GM12864 (cell line): ENCODE results near the gene ZBTB2.

Source experiments
- DNase-seq: peaks from one replicate; pipeline ENCODE4 v3.0.0-alpha.2; 2011; ENCODE audit warnings: low read depth
- H3K4me3 ChIP-seq: 2 replicates; pipeline ENCODE4 v1.5.1; 2011; ENCODE audit warnings: mild to moderate bottlenecking, low read depth, low read length, control low read depth
- CTCF ChIP-seq: IDR thresholded peaks from 2 replicates; pipeline ENCODE4 v1.5.1; 2011; ENCODE audit warnings: low read depth, mild to moderate bottlenecking, moderate library complexity, low read length, control low read depth, inconsistent platforms; ENCODE audit errors: missing control alignments

ZBTB2 gene

GRCh38 chr6:151391471-151392413 lies at the start of gene ZBTB2:
TSS of gene ZBTB2 (minus strand) at chr6:151391559. CDS start at chr6:151373637, 17,922 bp downstream.
- no peak for TF ChIP-seq CTCF
- H3K4me3 ChIP-seq, result peak within 1 kb of the TSS; percentile 94
- no peak for DNase-seq

GRCh38 chr6:151440930-151441329 lies 49.6 kb upstream of the ZBTB2 start:
- DNase-seq, result no peak
- H3K4me3 ChIP-seq, result no peak overlapping the region

GRCh38 chr6:151440498-151440897 lies 49.1 kb upstream of the ZBTB2 start:
- TF ChIP-seq CTCF, result no peak
- no peak for DNase-seq
- H3K4me3 ChIP-seq, result no peak overlapping the region

More at GRCh38 chr6:151440930-151441329, 49.6 kb upstream of the ZBTB2 start:
- TF ChIP-seq CTCF, result peak; percentile 19

- DNase-seq, result no peak
- no peak for TF ChIP-seq CTCF
- H3K4me3 ChIP-seq, result no peak overlapping the region
Measured at GRCh38 chr6:151437401-151437800, 46.0 kb upstream of the ZBTB2 start.

- DNase-seq, result no peak
- no peak overlapping the region for H3K4me3 ChIP-seq
- no peak for TF ChIP-seq CTCF
Measured at GRCh38 chr6:151436802-151437201, 45.4 kb upstream of the ZBTB2 start.

- TF ChIP-seq CTCF, result no peak
- no peak for DNase-seq
- H3K4me3 ChIP-seq, result no peak overlapping the region
Measured at GRCh38 chr6:151436300-151436699, 44.9 kb upstream of the ZBTB2 start.

- TF ChIP-seq CTCF, result no peak
- DNase-seq, result no peak
- no peak overlapping the region for H3K4me3 ChIP-seq
Measured at GRCh38 chr6:151434369-151434768, 43.0 kb upstream of the ZBTB2 start.
